ENCODE results near the gene PTGR2. TPM values are rescaled to one million over a fixed set of nuclear protein-coding genes. Genes with fewer than 3 reads are reported as not detected.
A peak's percentile ranks its signal among the peaks of the same experiment; 100 is the strongest.

Gene PTGR2
- total and polyA plus RNA-seq, 2 donors (not counting 1 experiment from before 2014, with no cell fraction given): 5.6 to 7.9 TPM

DNA sequence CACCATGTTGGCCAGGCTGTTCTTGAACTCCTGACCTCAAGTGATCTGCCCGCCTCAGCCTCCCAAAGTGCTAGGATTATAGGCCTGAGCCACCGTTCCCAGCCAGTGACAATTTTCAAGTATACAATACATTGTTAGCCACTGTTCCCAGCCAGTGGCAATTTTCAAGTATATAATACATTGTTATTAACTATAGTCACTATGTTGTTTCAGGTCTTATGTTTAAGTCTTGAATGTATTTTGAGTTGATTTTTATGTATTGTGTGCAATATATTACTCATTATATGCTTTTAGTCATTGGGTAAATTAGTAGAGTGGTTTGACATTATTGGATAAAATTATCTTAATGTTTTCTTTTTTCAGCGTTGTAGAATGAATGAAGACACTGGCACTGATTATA lies 22.0 kb downstream of the PTGR2 start:
- Histone ChIP-seq H3K4me2 (ENCODE audit: extremely low read depth, insufficient read depth, low read length) (no peak overlapping the region), H3K4me3 (replicated peaks in 1 of 4; ENCODE audit: control extremely low read depth in 1 of 4, insufficient read depth in 1 of 4, low read depth in 3 of 4, low read length in 4 of 4) (no peak overlapping the region), H3K9ac (ENCODE audit: insufficient read depth, low read length) (no peak overlapping the region), H2AFZ (ENCODE audit: low read length) (no peak overlapping the region), H3K27me3 (ENCODE audit: control insufficient read depth, insufficient read depth, low read length) (no peaks in the 10 kb centered on the region), H3K79me2 (ENCODE audit: control insufficient read depth, insufficient read depth, low read length) (no peaks in the 10 kb centered on the region), H4K20me1 (ENCODE audit: control insufficient read depth, extremely low read depth, insufficient read depth, low read length) (no peaks in the 10 kb centered on the region), H3K4me1 (ENCODE audit: control insufficient read depth, extremely low read depth, insufficient read depth, low read length) (no peaks in the 10 kb centered on the region), H3K9me3 (ENCODE audit: control insufficient read depth, insufficient read depth, low read depth, low read length) (no peaks in the 10 kb centered on the region), H3K27ac (ENCODE audit: insufficient read depth, low read length) (no peak overlapping the region), H3K36me3 (ENCODE audit: control insufficient read depth, insufficient read depth, low read length) (no peaks in the 10 kb centered on the region)
- no peak for DNase-seq (ENCODE audit: low read depth in 2 of 2)
- no peak for TF ChIP-seq EZH2 (IDR thresholded peaks at IDR 0.05; ENCODE audit: low read length, missing control alignments)
- TF ChIP-seq, protein P1, sequence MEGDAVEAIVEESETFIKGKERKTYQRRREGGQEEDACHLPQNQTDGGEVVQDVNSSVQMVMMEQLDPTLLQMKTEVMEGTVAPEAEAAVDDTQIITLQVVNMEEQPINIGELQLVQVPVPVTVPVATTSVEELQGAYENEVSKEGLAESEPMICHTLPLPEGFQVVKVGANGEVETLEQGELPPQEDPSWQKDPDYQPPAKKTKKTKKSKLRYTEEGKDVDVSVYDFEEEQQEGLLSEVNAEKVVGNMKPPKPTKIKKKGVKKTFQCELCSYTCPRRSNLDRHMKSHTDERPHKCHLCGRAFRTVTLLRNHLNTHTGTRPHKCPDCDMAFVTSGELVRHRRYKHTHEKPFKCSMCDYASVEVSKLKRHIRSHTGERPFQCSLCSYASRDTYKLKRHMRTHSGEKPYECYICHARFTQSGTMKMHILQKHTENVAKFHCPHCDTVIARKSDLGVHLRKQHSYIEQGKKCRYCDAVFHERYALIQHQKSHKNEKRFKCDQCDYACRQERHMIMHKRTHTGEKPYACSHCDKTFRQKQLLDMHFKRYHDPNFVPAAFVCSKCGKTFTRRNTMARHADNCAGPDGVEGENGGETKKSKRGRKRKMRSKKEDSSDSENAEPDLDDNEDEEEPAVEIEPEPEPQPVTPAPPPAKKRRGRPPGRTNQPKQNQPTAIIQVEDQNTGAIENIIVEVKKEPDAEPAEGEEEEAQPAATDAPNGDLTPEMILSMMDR (conservative IDR thresholded peaks at IDR 0.05 in 1 of 2, IDR thresholded peaks at IDR 0.05 in 1 of 2; ENCODE audit: low read depth in 1 of 2, low read length in 2 of 2): no peak

DNA sequence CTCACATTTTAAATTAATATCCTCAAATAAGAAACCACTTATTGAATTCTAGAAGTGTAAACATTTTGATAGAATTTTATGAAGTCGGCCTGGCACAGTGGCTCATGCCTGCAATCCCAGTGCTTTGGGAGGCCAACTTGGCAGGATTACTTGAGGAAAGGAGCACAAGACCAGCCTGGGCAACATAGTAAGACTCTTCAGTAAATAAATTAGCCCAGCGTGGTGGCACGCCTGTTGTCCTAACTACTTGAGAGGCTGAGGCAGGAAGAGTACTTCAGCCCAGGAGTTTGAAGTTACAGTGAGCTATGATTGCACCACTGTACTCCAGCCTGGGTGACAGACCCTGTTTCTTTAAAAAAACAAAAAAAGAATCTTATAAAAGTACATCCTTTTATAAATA lies 26.2 kb downstream of the PTGR2 start:
- H3K27me3 ChIP-seq (ENCODE audit: control insufficient read depth, insufficient read depth, low read length): no peaks in the 10 kb centered on the region
- H3K36me3 ChIP-seq (ENCODE audit: control insufficient read depth, insufficient read depth, low read length): no peaks in the 10 kb centered on the region
- H2AFZ ChIP-seq (ENCODE audit: low read length): no peak overlapping the region
- no peak overlapping the region for H3K4me2 ChIP-seq (ENCODE audit: extremely low read depth, insufficient read depth, low read length)
- no peaks in the 10 kb centered on the region for H3K9me3 ChIP-seq (ENCODE audit: control insufficient read depth, insufficient read depth, low read depth, low read length)
- H3K4me1 ChIP-seq (ENCODE audit: control insufficient read depth, extremely low read depth, insufficient read depth, low read length): no peaks in the 10 kb centered on the region
- no peak for TF ChIP-seq EZH2 (IDR thresholded peaks at IDR 0.05; ENCODE audit: low read length, missing control alignments)
- TF ChIP-seq, protein P1 (conservative IDR thresholded peaks at IDR 0.05 in 1 of 2, IDR thresholded peaks at IDR 0.05 in 1 of 2; ENCODE audit: low read depth in 1 of 2, low read length in 2 of 2): no peak
- H3K9ac ChIP-seq (ENCODE audit: insufficient read depth, low read length): no peak overlapping the region
- H3K27ac ChIP-seq (ENCODE audit: insufficient read depth, low read length): no peak overlapping the region
- H3K79me2 ChIP-seq (ENCODE audit: control insufficient read depth, insufficient read depth, low read length): no peaks in the 10 kb centered on the region
- no peak overlapping the region for H3K4me3 ChIP-seq (replicated peaks in 1 of 4; ENCODE audit: control extremely low read depth in 1 of 4, insufficient read depth in 1 of 4, low read depth in 3 of 4, low read length in 4 of 4)
- no peak for DNase-seq (ENCODE audit: low read depth in 2 of 2)
- H4K20me1 ChIP-seq (ENCODE audit: control insufficient read depth, extremely low read depth, insufficient read depth, low read length): no peaks in the 10 kb centered on the region

DNA sequence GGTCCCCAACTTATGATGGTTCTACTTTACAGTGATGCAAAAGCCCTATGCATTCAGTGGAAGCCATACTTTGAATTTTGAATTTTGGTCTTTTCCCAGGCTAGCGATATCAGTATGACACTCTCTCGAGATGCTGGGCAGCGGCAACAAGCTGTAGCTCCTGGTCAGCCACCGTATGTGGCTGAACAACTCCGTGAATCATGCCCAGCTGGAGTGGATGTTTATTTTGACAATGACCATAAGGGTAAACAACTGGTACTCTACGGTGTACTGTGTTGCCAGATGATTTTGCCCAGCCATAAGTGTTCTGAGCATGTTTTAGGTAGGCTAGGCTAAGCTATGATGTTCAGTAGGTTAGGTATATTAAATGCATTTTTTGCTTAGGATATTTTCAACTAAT lies 26.8 kb downstream of the PTGR2 start:
- Histone ChIP-seq H3K4me3 (replicated peaks in 1 of 4; ENCODE audit: control extremely low read depth in 1 of 4, insufficient read depth in 1 of 4, low read depth in 3 of 4, low read length in 4 of 4) (no peak overlapping the region), H4K20me1 (ENCODE audit: control insufficient read depth, extremely low read depth, insufficient read depth, low read length) (no peaks in the 10 kb centered on the region), H3K27ac (ENCODE audit: insufficient read depth, low read length) (no peak overlapping the region), H3K79me2 (ENCODE audit: control insufficient read depth, insufficient read depth, low read length) (no peaks in the 10 kb centered on the region), H2AFZ (ENCODE audit: low read length) (no peak overlapping the region), H3K36me3 (ENCODE audit: control insufficient read depth, insufficient read depth, low read length) (no peaks in the 10 kb centered on the region), H3K9me3 (ENCODE audit: control insufficient read depth, insufficient read depth, low read depth, low read length) (no peaks in the 10 kb centered on the region), H3K4me2 (ENCODE audit: extremely low read depth, insufficient read depth, low read length) (no peak overlapping the region), H3K9ac (ENCODE audit: insufficient read depth, low read length) (no peak overlapping the region), H3K27me3 (ENCODE audit: control insufficient read depth, insufficient read depth, low read length) (no peaks in the 10 kb centered on the region), H3K4me1 (ENCODE audit: control insufficient read depth, extremely low read depth, insufficient read depth, low read length) (no peaks in the 10 kb centered on the region)
- no peak for TF ChIP-seq EZH2 (IDR thresholded peaks at IDR 0.05; ENCODE audit: low read length, missing control alignments)
- TF ChIP-seq, protein P1 (conservative IDR thresholded peaks at IDR 0.05 in 1 of 2, IDR thresholded peaks at IDR 0.05 in 1 of 2; ENCODE audit: low read depth in 1 of 2, low read length in 2 of 2): no peak
- peak; percentile 58 to 79 for DNase-seq (ENCODE audit: low read depth in 2 of 2)
